ENCODE results near the gene LY6G6F. TPM values are rescaled to one million over a fixed set of nuclear protein-coding genes. Genes with fewer than 3 reads are reported as not detected.

LY6G6F gene
- polyA plus RNA-seq, 2 of the 4 experiments (the other 2 are of a cell fraction), result not detected

- FAIRE-seq (no peak), DNase-seq (ENCODE audit: low read depth in 1 of 2, low spot score in 1 of 2) (peak; percentile 72 to 73), ATAC-seq (peak; percentile 71 to 86)
- peak within 1 kb of the TSS; percentile 93 to 99 for H3K27ac ChIP-seq
- H3K4me3 ChIP-seq, result peak within 1 kb of the TSS; percentile 91
- 2% methylated on average over 19 of the region's 52 CpGs for WGBS (ENCODE audit: missing lambda C conversion rate)
- POLR2A ChIA-PET, result interaction anchor here (0.6 to 1.5 kb wide), 8 partner anchors 9 to 238 kb away, joined by 3 to 11 read pairs (median 4); partner anchors contain the start of genes DDX39B, HSPA1A, HSPA1B and HSPA1L
- H3K4me1 ChIP-seq, result peaks cover 31% of the 10 kb centered on the region
- H3K4me2 ChIP-seq, result peak within 1 kb of the TSS; percentile 99
- H3K9me3 ChIP-seq, result no peaks in the 10 kb centered on the region
- CTCF ChIA-PET, result interaction anchor here (0.6 to 1.5 kb wide), 4 partner anchors 8 to 315 kb away, joined by 3 to 4 read pairs (median 4); partner anchors contain the start of gene BAG6
- TF ChIP-seq RARB (CRISPR knock-in tag; IDR thresholded peaks at IDR 0.05), result no peak
- TF ChIP-seq HES2 (IDR thresholded peaks at IDR 0.05), result no peak
- no peak for TF ChIP-seq BHLHE40 (IDR thresholded peaks at IDR 0.05; ENCODE audit: low read depth, low read length)
- TF ChIP-seq FOSL2 (IDR thresholded peaks at IDR 0.05), result no peak
- no peak for TF ChIP-seq FOSL2 (CRISPR knock-in tag; IDR thresholded peaks at IDR 0.05)
- no peak for TF ChIP-seq CBX2 (IDR thresholded peaks at IDR 0.05; ENCODE audit: borderline replicate concordance, low read depth)
- no peak for TF ChIP-seq NR3C1 (IDR thresholded peaks at IDR 0.05)
- no peak for TF ChIP-seq KDM1A (IDR thresholded peaks at IDR 0.05; ENCODE audit: low read depth)
- TF ChIP-seq USF2 (IDR thresholded peaks at IDR 0.05), result no peak
- TF ChIP-seq REST (IDR thresholded peaks at IDR 0.05), result no peak
- TF ChIP-seq HOXB5 (CRISPR knock-in tag; IDR thresholded peaks at IDR 0.05), result no peak
- TF ChIP-seq HDAC2 (IDR thresholded peaks at IDR 0.05), result no peak
- TF ChIP-seq ZSCAN20 (CRISPR knock-in tag; IDR thresholded peaks at IDR 0.05), result no peak
- no peak for TF ChIP-seq ELK1 (IDR thresholded peaks at IDR 0.05; ENCODE audit: low read depth, low read length)
- TF ChIP-seq MAFK (IDR thresholded peaks at IDR 0.05; ENCODE audit: partially characterized antibody), result no peak
- no peak for TF ChIP-seq NPAS2 (CRISPR knock-in tag; IDR thresholded peaks at IDR 0.05; ENCODE audit: borderline replicate concordance)
- TF ChIP-seq, protein P1, sequence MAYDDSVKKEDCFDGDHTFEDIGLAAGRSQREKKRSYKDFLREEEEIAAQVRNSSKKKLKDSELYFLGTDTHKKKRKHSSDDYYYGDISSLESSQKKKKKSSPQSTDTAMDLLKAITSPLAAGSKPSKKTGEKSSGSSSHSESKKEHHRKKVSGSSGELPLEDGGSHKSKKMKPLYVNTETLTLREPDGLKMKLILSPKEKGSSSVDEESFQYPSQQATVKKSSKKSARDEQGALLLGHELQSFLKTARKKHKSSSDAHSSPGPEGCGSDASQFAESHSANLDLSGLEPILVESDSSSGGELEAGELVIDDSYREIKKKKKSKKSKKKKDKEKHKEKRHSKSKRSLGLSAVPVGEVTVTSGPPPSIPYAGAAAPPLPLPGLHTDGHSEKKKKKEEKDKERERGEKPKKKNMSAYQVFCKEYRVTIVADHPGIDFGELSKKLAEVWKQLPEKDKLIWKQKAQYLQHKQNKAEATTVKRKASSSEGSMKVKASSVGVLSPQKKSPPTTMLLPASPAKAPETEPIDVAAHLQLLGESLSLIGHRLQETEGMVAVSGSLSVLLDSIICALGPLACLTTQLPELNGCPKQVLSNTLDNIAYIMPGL (CRISPR knock-in tag; IDR thresholded peaks at IDR 0.05; ENCODE audit: borderline replicate concordance), result no peak
- TF ChIP-seq CBX8 (IDR thresholded peaks at IDR 0.05), result no peak
- peak; percentile 34; the same call in 1 of the 2 replicates for TF ChIP-seq E2F6 (IDR thresholded peaks at IDR 0.05; ENCODE audit: borderline replicate concordance, low read depth)
- TF ChIP-seq EP300 (IDR thresholded peaks at IDR 0.05), result no peak
- TF ChIP-seq POLR2AphosphoS2 (conservative IDR thresholded peaks at IDR 0.05; ENCODE audit: low read length), result no peak
- TF ChIP-seq PHF8 (IDR thresholded peaks at IDR 0.05; ENCODE audit: borderline replicate concordance, low read depth), result peak; percentile 81; the same call in 1 of the 2 replicates
- no peak for TF ChIP-seq GATA3 (IDR thresholded peaks at IDR 0.05; ENCODE audit: borderline replicate concordance)
- TF ChIP-seq RAD21 (conservative IDR thresholded peaks at IDR 0.05 in 1 of 2, IDR thresholded peaks at IDR 0.05 in 1 of 2), result no peak
- TF ChIP-seq CEBPB (IDR thresholded peaks at IDR 0.05), result no peak
- peak; percentile 71; the same call in 1 of the 3 replicates for TF ChIP-seq BCL3 (IDR thresholded peaks at IDR 0.05)
- TF ChIP-seq MAZ (IDR thresholded peaks at IDR 0.05; ENCODE audit: borderline replicate concordance, low read depth, low read length), result no peak
- no peak for TF ChIP-seq TFCP2L1 (CRISPR knock-in tag; IDR thresholded peaks at IDR 0.05)
- TF ChIP-seq SMC3 (IDR thresholded peaks at IDR 0.05), result no peak
- no peak for TF ChIP-seq NFE2L2 (conservative IDR thresholded peaks at IDR 0.05; ENCODE audit: low read length)
Observed at GRCh38 chr6:31660381-31661261, 46.0 kb upstream of the LY6G6F start, which contains the start of gene C6orf47. TSS of gene C6orf47 (minus strand) at chr6:31660778. CDS start at chr6:31659947, 831 bp downstream.
